ENCODE data around the gene NUCB2.

Gene NUCB2

DNA sequence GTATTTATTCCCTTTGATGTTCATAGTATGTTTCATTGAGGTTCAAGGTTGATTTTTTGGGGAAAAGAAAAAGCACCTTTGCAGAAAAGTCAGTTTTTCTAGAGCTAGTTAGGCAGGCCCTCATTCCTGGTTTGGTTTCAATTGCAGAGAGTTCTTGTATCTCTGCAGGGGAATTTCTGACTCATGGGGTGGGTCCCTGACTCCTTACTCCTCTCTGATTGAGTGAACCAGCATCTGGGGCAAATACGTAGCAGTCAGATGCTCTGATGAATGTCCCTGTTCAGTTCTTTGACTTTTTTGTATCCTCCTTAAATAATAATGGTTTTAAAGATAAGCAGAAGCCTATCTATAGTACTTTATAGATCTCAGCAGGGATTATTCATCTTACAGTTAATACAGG is 67.4 kb downstream of the NUCB2 start:
- DNase-seq: no peak

DNA sequence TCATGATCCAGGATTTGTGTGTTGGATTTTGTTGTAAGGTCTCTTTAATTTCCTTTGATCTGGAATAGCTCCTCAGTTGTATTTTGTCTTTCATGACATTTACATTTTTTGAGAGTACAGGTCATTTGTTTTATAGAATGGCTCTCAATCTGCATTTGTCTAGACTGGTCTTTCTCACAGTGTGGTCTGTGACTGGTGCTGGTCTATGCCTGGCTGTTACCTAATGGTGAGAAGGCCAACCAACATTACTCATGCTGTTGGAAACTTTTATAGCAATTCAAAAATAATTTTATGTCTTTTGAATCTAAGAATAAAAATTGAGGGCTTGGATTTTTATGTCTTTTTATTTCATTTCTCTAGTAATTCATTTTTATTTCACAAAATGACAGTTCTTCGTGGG is 71.1 kb downstream of the NUCB2 start:
- DNase-seq: no peak

DNA sequence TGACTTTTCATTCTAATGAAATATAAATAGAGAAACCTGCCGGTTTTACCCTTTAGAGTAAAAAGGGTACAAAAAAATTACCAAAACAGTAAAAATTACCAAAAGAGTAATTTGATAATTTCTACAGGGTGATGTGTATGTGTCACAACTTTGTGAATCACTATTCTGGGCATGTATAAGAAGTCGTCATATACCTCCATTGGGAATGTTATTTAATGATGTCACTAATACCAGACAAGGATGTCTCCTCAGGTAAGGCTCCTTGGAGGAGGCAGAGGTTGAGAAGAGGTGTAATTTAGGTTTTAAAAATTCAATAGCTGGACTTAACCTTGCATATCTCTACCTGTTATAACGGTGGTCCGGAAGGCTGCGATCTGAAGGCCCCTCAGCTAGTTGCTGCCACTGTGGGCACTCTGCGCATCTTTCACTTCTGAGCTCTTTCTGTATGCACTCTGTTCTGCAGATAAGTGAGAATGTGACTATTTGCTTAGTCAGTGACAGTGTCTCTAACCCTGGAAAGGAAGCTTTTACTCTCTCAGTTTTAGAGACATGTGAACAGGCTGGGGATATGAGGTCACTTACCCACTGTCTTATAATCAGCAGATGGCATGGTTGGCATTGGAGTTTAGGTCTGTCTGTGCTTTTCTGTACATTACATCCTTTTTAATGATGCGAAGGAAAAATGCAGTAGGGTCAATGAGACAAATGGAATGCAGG is 74.1 kb downstream of the NUCB2 start:
- DNase-seq: peak; percentile 5

DNA sequence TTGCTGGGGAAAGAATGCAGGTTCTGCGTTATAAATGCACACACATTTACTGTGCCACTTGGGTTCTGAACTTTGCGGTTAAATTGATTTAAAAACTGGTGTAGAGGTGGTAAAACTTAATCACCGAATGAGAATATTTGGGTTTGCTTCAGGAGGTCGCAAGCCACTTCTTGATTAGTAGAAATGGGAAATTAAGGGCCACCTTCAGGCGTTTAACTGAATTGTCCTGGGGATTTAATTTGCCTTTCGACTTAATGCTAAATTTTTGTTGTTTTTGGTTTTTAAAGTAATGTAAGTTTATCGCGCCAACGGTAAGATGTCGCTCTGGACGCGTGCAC is 74.6 kb downstream of the NUCB2 start:
- DNase-seq: no peak

DNA sequence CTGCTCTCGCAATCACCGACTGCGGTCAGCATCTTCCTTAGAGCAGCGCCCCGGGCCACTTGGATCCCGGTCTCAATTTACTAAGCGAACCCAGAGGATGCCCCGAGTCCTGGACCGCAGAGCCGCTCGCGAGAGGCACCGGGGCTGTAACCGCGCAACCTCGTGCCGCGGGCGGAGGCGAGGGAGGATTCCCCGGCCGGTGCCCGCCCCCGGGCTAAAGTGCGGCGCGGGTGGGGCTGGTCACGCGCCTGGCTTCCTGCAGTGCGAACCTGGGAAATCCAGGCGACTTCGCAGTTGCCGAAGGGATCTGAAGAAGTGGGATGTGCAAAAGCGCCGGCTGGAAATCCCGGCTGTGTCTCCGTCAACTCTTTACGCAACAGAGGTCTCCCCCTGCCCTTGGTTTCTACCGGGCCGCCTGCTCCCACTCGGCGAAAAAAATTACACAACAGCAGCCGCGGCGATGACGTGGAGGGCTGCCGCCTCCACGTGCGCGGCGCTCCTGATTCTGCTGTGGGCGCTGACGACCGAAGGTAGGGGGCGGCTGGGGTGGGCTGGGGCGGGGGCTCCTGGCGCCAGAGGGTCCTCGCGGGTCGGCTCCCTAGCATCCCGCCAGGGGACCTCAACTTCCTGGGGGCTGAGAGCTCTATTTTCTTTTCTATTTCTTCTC is 75.1 kb downstream of the NUCB2 start, which contains the start of gene NCR3LG1:
NCR3LG1 (plus strand) TSS at position 291 of the 667 bp plus-strand sequence; CDS start at position 461, 170 bp downstream.
- peak; percentile 81 for DNase-seq

DNA sequence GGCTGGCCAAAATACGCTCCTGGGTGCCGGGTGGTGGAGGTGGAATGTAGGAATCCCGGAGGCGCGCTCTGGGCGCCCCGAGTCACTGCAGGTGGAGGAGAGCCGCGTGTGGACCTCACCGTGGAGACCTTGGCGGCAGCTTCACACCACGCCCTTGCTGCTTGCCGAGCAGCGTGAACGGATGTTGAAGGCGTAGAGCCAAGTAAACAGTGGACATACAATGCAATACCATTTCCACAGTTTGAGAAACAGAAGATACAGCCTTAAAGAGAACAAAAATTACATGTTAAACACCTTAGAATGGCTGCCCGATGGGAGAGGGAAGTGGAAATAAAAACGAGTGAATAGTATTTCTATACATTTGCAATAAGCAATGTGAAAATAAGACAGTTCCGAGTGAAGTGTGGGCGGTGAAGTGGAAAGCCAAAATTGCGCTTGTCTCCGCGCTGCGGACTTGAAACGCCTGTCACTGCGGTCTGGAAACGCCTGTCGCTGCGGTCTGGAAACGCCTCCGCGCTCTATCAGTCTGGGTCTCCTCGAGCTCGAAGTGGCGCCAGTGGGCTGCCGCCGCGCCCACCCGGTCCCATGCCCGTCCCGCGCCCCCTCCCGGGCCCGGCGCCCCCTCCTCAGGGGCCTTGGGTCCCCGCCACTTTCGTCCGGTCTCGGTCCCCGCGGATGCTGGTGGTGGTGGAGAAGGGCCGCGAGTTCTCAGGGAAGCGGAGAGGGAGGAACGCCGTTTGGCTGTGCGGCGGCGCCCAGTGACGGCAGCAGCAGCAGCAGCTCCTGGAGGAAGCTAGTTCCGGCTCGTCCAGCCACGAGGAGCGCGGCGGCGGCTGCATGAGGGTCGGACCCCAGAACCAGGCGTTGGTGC is 76.6 kb downstream of the NUCB2 start:
- peak; percentile 92 for DNase-seq

DNA sequence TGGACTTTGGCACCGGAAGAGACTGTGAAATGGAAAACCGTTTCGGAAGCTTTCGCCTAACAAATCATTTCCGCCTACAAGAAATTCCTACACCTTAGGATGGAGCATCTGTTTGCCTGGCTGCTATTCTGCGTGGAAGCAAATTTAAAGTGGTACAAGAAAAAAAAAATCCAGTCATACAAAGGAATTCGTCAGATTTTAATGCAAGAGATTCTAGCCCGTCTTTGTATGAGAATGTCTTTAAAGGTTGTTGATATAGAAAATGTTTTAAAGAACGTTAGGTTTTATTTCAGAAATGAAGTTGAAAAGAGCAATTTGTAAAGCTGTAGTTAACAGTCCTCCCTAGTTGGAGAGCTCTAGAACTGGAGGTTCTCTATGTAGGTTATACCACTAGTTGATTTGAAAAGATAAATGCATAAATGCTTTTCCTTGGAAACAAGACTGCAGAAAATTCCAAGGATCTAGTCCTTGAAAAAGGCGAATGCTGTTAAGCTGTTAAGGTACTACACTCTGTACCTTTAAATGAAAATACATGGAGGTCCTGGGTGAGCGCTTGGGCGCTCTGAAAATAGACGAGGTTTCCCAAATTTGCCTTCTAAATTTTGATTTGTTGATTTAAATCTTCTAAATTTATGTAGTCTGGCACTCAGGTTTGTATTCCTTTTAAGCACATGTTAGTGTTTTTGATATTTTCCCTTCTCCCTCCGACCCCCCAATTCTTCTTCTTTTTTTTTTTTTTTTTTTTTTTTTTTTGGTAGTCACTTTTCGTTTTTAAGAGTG is 77.5 kb downstream of the NUCB2 start:
- peak; percentile 71 for DNase-seq

DNA sequence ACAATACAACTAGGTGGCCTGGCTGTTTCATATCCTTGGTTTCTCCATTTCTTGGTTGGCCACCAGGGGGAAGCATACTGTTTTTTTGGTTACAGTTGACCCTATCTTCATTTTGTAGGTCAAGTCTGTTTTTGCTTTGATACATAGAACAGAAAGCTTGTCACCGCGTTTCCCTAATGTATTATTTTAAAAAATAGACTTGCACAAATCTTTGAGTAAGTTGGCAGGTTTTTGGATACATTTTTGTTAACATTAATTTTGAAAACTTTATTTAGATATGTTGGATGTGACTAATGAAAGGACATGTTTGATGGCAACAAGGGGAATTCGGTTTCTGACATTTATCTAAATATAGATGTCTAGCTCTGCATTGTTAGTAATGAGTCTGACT is 78.1 kb downstream of the NUCB2 start:
- DNase-seq: no peak

DNA sequence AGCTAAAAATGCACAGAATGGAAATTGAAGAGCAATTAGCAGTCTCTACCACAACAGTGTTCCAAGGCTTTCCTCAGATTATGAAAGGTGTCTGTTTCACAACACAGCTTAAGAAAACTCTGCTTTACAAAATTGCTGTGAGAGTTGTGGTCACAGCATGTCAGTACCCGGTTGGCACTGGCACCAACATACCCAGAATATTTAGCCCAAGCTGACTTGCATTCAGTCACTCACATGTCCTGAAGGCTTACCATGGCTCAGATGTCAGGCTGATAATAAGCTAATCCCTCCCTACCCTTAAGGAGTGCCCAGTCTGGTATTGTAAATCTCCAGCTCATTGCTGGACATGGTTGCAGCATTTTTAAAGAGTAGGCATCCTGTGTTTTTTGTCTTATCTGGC is 90.0 kb downstream of the NUCB2 start:
- no peak for DNase-seq

DNA sequence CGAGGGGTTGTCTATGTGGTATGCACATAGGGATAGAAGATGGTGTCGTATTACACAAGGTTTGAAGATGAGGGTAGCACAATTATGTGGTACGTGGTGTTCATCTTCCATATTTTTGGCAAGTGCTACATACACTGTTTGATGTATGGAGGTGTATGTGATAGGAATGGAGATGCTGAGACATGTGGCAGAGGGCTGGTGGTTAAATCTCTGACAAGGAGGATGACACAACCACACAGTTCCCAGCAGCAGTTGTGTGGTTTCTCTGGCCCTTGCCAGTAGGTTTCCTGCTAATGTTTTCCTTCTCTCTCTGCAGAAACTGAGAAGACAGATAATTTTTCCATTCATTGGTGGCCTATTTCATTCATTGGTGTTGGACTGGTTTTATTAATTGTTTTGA is 92.0 kb downstream of the NUCB2 start:
- no peak for DNase-seq

DNA sequence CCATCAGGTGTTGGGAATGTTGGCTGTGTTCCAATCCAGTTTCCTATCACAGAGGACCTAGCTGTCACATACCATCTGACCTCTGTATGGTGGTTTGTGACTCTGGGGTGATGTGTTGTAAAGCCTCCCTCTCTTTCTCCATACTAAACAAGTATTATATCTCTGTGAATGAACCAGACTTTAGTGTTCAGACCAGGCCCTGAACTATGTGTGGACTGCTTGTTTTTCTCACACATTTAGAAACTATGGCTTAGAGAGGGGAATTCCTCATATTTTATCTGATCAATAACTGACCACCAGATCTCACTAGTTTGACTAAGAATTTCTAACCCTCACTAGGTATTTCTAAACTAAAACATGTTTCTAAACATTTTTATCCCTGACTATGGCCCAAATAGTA is 92.6 kb downstream of the NUCB2 start:
- DNase-seq: no peak

DNA sequence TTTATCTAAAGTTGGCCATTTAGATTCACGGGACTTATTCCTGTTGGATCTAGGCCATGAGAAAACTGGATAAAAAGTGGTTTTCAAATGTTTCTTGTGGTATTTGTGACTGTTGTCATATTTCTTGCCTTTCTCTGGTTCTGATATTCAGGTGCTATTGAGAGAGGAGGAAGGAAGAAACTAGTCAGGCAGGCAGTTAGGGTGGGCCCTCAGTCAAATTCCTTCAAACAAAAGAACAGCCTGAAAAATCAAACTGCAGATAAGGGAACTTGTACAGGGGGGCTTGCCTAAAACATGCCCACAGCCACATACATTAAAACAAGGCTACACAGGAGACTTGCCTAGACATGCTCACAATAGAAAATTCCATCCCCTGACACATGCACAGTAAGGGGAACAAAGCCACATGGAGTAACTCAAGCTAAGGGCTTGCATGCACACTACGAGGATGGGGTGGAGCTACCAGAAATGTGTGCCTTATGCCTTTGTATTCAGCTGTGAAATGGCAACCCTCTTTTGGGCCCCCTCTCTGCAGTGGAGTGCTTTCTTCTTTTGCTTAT is 93.2 kb downstream of the NUCB2 start:
- no peak for DNase-seq

DNA sequence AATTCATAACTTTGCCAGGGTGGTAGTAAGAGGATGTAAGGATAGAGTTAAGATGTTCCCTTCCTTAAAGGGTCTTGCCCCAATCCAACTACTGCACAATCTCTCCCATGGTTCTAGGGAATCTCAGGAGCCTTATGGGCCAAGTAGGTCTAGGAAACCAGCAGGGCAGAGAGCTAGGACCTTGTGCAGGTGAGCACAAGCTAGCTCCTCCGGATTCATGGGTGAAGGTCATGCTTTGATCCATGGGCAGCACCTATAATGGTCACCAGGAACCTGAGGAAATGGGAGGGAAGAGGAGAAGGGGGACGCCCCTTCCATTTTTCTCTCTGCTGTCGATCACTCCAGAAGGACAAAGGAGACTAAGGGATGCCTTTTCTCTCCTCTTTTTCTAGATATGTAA is 95.1 kb downstream of the NUCB2 start:
- no peak for DNase-seq

DNA sequence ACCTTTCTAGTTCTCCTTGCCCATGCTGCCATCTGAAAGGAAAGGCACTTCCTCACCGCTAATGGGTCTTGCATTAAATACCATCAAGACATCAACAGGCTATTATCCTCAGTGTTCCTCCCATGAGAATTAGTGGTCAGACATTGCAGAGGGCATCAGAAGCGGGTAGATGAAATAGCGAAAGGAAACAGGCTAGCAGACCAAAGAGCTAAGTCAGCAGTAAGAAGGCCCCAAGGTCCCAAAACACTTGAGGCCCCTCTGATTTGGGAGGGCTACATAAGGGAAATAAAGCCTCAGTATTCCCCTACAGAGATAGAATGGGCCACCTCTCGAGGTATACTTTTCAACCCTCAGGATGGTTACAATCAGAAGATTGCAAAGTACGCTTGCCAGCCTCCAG is 99.0 kb downstream of the NUCB2 start:
- no peak for DNase-seq

DNA sequence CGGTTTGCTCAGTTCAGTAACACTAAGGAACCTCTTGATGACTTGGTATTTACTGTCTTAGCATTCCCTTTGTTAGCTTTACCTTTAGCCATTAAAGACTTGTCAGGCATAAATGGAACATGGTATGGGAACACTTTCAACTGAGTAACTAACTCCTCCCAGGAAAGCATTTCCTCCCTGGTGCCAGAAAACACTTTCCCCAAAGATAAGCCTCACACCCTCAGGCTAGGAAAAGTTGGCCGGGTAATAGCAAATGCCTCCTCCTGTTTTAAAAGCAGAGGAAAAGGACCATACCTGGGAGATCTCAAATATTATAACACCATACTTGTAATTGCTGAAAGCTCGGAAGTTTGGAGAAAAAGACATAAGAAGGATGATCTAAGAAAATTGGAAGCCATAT is 100.0 kb downstream of the NUCB2 start:
- DNase-seq: no peak

DNA sequence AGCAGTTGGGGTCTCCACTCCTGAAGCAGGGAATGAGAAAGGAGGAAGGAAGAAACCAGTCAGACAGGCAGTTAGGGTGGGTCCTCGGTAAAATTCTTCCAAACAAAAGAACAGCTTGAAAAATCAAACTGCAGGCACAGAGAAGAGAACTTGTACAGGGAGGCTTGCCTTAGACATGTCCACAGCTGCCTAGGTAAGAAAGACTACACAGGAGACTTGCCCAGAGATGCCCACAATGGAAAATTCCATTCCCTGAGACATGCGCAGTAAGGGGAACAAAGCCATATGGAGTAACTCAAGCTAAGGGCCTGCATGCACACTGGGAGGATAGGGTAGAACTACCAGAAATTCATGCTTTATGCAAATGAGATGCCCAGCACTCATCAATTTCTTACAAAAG is 102.1 kb downstream of the NUCB2 start:
- DNase-seq: no peak

DNA sequence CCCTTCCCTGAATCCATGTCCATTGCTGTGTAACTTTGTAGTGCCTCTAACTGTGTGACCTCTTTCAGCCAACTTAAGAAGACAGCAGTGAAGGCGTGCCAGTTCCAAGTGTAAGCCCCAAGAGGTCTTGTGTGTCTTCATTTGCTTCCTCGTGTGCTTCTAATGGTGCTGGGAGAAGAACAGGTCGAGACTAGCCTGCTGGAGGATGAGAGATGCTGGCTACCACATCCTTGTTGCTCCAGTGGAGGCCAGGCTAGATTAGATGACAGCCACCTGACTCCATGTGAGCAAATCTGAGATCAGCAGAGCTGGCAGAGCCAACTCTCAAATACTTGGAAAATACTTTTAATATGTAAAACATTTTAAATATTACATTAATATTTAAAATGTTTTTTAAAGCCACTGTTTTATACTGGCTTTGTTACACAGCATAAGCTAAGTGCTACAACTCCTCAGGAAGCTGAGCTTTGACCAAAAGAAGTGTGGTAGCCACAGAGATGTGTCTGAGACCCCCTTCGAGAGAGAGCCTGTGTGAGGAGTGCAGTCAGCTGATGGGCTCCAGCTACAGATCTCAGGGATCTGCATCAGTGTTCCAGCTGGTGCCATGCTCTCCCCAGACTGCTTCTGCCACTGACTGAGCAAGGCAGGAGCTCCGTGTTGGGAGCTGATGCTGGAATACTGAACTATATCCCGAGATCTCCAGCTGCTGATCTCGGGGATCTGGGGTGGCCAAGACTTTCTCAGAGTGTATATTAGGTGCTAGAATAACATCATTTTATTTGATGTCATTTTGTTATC is 103.0 kb downstream of the NUCB2 start:
- no peak for DNase-seq

DNA sequence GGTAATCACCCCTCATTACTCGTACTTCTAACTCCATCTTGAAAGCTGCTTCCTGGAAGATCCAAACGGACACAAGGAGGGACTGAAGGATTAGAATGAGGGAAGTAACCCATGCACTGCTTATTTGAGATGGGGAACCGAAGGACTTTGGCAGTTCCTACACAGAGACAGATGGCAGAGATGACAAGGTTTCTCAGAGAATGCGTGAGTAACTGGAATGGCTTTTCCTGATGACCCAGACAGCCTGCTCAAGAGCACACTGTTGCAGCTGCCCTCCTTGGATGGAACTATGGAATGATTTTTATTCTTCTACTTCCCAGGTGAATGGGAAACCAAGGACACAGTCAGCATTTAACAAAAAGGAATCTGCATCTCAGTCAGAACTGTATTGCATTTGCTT is 104.6 kb downstream of the NUCB2 start:
- DNase-seq: no peak
